Measurements from ENCODE around the gene MAD1L1. TPM values are rescaled to one million over a fixed set of nuclear protein-coding genes. Genes with fewer than 3 reads are reported as not detected.

The MAD1L1 gene
- polyA plus RNA-seq, 3 donors: 10.7 to 48.1 (median 18.4) TPM

GRCh38 chr7:2032030-2032875 lies 200.5 kb downstream of the MAD1L1 start:
- 77 to 89% (median 84%) methylated on average over 26 of the region's 26 CpGs for WGBS, 3 donors
- no peak overlapping the region for H3K27ac ChIP-seq (ENCODE audit: low read depth, low read length)

GRCh38 chr7:2031451-2031845 lies 201.3 kb downstream of the MAD1L1 start:
- WGBS, 3 donors: 83 to 91% (median 84%) methylated on average over 13 of the region's 13 CpGs
- H3K27ac ChIP-seq (ENCODE audit: low read depth, low read length): no peak overlapping the region

GRCh38 chr7:2030475-2031450 lies 202.0 kb downstream of the MAD1L1 start:
- 83 to 87% (median 84%) methylated on average over 32 of the region's 32 CpGs for WGBS, 3 donors
- H3K27ac ChIP-seq (ENCODE audit: low read depth, low read length): no peak overlapping the region

- 97 to 98% (median 97%) methylated on average over 15 of the region's 15 CpGs for WGBS, 3 donors
- no peak overlapping the region for H3K27ac ChIP-seq (ENCODE audit: low read depth, low read length)
Measured at GRCh38 chr7:2029936-2030335, 202.8 kb downstream of the MAD1L1 start.

- 96% methylated on average over 16 of the region's 16 CpGs for WGBS, 3 donors
Measured at GRCh38 chr7:2029211-2029905, 203.4 kb downstream of the MAD1L1 start.

GRCh38 chr7:2028733-2029132 lies 204.0 kb downstream of the MAD1L1 start:
- 94 to 98% (median 97%) methylated on average over 7 of the region's 7 CpGs for WGBS, 3 donors
- H3K27ac ChIP-seq (ENCODE audit: low read depth, low read length): no peak overlapping the region

More at GRCh38 chr7:2029211-2029905, 203.4 kb downstream of the MAD1L1 start:
- H3K27ac ChIP-seq (ENCODE audit: low read depth, low read length): no peak overlapping the region

- WGBS, 3 donors: 86 to 97% (median 96%) methylated on average over 4 of the region's 4 CpGs
- no peak overlapping the region for H3K27ac ChIP-seq (ENCODE audit: low read depth, low read length)
Measured at GRCh38 chr7:2025188-2025587, 207.6 kb downstream of the MAD1L1 start.

GRCh38 chr7:2024567-2024918 lies 208.2 kb downstream of the MAD1L1 start:
- H3K27ac ChIP-seq (ENCODE audit: low read depth, low read length): no peak overlapping the region

GRCh38 chr7:2023877-2024566 lies 208.7 kb downstream of the MAD1L1 start:
- 82 to 88% (median 86%) methylated on average over 7 of the region's 7 CpGs for WGBS, 3 donors
- no peak overlapping the region for H3K27ac ChIP-seq (ENCODE audit: low read depth, low read length)

More at GRCh38 chr7:2024567-2024918, 208.2 kb downstream of the MAD1L1 start:
- 78 to 96% (median 84%) methylated on average over 4 of the region's 4 CpGs for WGBS, 3 donors

GRCh38 chr7:2022737-2023250 lies 210.0 kb downstream of the MAD1L1 start:
- no peak overlapping the region for H3K27ac ChIP-seq (ENCODE audit: low read depth, low read length)
- WGBS, 3 donors: 72 to 97% (median 94%) methylated on average over 8 of the region's 8 CpGs

- H3K27ac ChIP-seq (ENCODE audit: low read depth, low read length): no peak overlapping the region
- 96% methylated on average over 9 of the region's 9 CpGs for WGBS, 3 donors
Measured at GRCh38 chr7:2022021-2022409, 210.7 kb downstream of the MAD1L1 start.

- WGBS, 3 donors: 37 to 72% (median 41%) methylated on average over 35 to 43 of the region's 43 CpGs
- no peak overlapping the region for H3K27ac ChIP-seq (ENCODE audit: low read depth, low read length)
Measured at GRCh38 chr7:2019711-2020511, 212.8 kb downstream of the MAD1L1 start.

GRCh38 chr7:2019461-2019710 lies 213.4 kb downstream of the MAD1L1 start:
- WGBS, 3 donors: 43 to 82% (median 48%) methylated on average over 10 of the region's 10 CpGs
- no peak overlapping the region for H3K27ac ChIP-seq (ENCODE audit: low read depth, low read length)

- WGBS, 3 donors: 38 to 73% (median 41%) methylated on average over 28 of the region's 28 CpGs
- no peak overlapping the region for H3K27ac ChIP-seq (ENCODE audit: low read depth, low read length)
Measured at GRCh38 chr7:2018569-2019460, 213.9 kb downstream of the MAD1L1 start.

GRCh38 chr7:2017914-2018568 lies 214.7 kb downstream of the MAD1L1 start:
- WGBS, 3 donors: 86 to 88% (median 87%) methylated on average over 28 of the region's 28 CpGs
- H3K27ac ChIP-seq (ENCODE audit: low read depth, low read length): no peak overlapping the region

- no peak overlapping the region for H3K27ac ChIP-seq (ENCODE audit: low read depth, low read length)
- WGBS, 3 donors: 96% methylated on average over 18 of the region's 18 CpGs
Measured at GRCh38 chr7:2017481-2017891, 215.3 kb downstream of the MAD1L1 start.

Measured in adipose tissue (tissue), 3 donors.